Activated gamma-delta T cell treated with Interleukin-2 at 50 U/mL for 16 hours (primary cell): ENCODE results near the gene ADGRF3.
"Not testable (repeated sequence)": the region's sequence is repeated elsewhere in the genome, so short reads cannot be mapped to it uniquely, and the experiment has no call there.

Source experiments
- DNase-seq: peaks from one replicate; pipeline ENCODE4 v3.0.0-alpha.2; 2020

The ADGRF3 gene

GRCh38 chr2:26276484-26277227, 69.9 kb downstream of the ADGRF3 start:
- no peak for DNase-seq

- no peak for DNase-seq
These were observed 72.5 kb downstream of the ADGRF3 start for GRCh38 chr2:26274058-26274613.

- no peak for DNase-seq
These were observed 73.1 kb downstream of the ADGRF3 start for GRCh38 chr2:26273501-26273900.

- no peak for DNase-seq
These were observed 76.2 kb downstream of the ADGRF3 start for GRCh38 chr2:26270373-26270772.

DNA sequence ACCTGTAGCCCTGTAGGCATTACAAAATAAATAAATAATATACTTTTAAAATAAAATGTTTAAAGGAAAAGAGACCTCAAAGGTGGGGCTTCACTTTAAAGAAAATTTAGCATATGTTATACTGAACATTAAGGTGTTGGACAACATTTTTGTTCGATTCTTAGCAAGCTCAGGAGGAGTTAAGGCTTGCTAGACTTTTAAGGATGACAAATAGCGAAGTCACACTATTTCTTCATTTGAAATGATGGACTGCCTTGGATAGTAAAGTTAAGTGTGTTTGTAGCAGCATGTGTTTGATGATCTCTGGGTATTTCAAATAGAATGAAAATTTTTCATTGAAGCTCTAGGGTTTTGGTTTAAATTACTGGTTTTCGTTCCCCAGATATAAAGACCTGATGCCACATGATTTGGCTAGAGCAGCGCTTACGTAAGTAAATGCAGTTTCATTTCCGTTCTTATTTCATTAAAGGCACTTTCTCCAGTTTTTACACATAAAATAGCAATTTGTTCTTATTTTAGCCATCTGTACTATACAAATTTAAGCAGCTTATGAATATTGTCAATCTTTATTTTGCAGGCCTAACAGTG, 76.9 kb downstream of the ADGRF3 start:
- no peak for DNase-seq

- DNase-seq, result not testable (repeated sequence)
These were observed 77.8 kb downstream of the ADGRF3 start for GRCh38 chr2:26268670-26269385.

GRCh38 chr2:26268213-26268612, 78.4 kb downstream of the ADGRF3 start:
- no peak for DNase-seq

DNA sequence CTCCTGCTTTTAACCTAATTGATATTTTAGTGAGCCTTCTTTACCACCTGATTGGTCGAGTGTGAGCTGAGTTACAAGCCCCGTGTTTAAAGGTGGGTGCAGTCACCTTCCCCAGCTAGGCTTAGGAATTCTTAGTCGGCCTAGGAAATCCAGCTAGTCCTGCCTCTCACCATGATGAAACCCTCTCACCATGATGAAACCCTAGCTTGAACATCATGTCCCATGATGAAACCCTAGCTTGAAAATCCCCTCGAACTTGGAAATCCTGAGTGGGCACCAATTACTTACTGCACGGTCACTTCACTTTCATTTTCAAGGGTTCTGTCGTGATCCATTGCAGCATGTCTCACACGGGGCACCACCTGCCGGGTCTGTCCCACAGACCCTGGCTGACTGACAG, 87.8 kb downstream of the ADGRF3 start:
- not testable (repeated sequence) for DNase-seq
